GM18505 (cell line): ENCODE results near the gene SLC7A9.
"Not testable (repeated sequence)": the region's sequence is repeated elsewhere in the genome, so short reads cannot be mapped to it uniquely, and the experiment has no call there.

Experiments
- ATAC-seq: cut with Tn5 transposase; IDR thresholded peaks from one replicate; pipeline ENCODE4 v1.9.1; 2021; ENCODE audit not compliant: unreplicated experiment
- POLR2A ChIP-seq: IDR thresholded peaks from 4 replicates; pipeline ENCODE4 v1.6.1; 2011; ENCODE audit warnings: borderline replicate concordance; ENCODE audit not compliant: insufficient read depth, insufficient read length; ENCODE audit errors: extremely low read depth

Gene SLC7A9

GRCh38 chr19:32864318-32865007, 5.1 kb downstream of the SLC7A9 start:
- TF ChIP-seq POLR2A = no peak
- no peak for ATAC-seq

- ATAC-seq = no peak
- TF ChIP-seq POLR2A = no peak
Measured at GRCh38 chr19:32863841-32864240, 5.7 kb downstream of the SLC7A9 start.

GRCh38 chr19:32863301-32863700, 6.3 kb downstream of the SLC7A9 start:
- ATAC-seq = no peak
- TF ChIP-seq POLR2A = no peak

- no peak for TF ChIP-seq POLR2A
- no peak for ATAC-seq
Measured at GRCh38 chr19:32862741-32863140, 6.8 kb downstream of the SLC7A9 start.

- ATAC-seq = no peak
- no peak for TF ChIP-seq POLR2A
Measured at GRCh38 chr19:32862173-32862572, 7.4 kb downstream of the SLC7A9 start.

- TF ChIP-seq POLR2A = no peak
- ATAC-seq = no peak
Measured at GRCh38 chr19:32861596-32861995, 8.0 kb downstream of the SLC7A9 start.

GRCh38 chr19:32859591-32859990, 10.0 kb downstream of the SLC7A9 start:
- ATAC-seq = no peak
- no peak for TF ChIP-seq POLR2A

GRCh38 chr19:32858559-32858958, 11.0 kb downstream of the SLC7A9 start:
- no peak for ATAC-seq
- no peak for TF ChIP-seq POLR2A

GRCh38 chr19:32858155-32858554, 11.4 kb downstream of the SLC7A9 start:
- TF ChIP-seq POLR2A = no peak
- ATAC-seq = no peak

- ATAC-seq = no peak
- no peak for TF ChIP-seq POLR2A
Measured at GRCh38 chr19:32857584-32857983, 12.0 kb downstream of the SLC7A9 start.

- ATAC-seq = not testable (repeated sequence)
Measured at GRCh38 chr19:32856818-32857217, 12.7 kb downstream of the SLC7A9 start.

GRCh38 chr19:32852216-32852615, 17.4 kb downstream of the SLC7A9 start:
- TF ChIP-seq POLR2A = no peak
- no peak for ATAC-seq

- not testable (repeated sequence) for ATAC-seq
Measured at GRCh38 chr19:32848035-32848434, 21.5 kb downstream of the SLC7A9 start.

- no peak for TF ChIP-seq POLR2A
- ATAC-seq = no peak
Measured at GRCh38 chr19:32843716-32844245, 25.8 kb downstream of the SLC7A9 start.

- TF ChIP-seq POLR2A = no peak
- no peak for ATAC-seq
Measured at GRCh38 chr19:32842061-32842460, 27.5 kb downstream of the SLC7A9 start.
